Astrocyte (in vitro differentiated cells and primary cell): Measurements from ENCODE around the gene WTIP. TPM values are rescaled to one million over a fixed set of nuclear protein-coding genes. Genes with fewer than 3 reads are reported as not detected.
A peak's percentile ranks its signal among the peaks of the same experiment; 100 is the strongest.
"Not testable (repeated sequence)": the region's sequence is repeated elsewhere in the genome, so short reads cannot be mapped to it uniquely, and the experiment has no call there.

Experiments
- DNase-seq: peaks from one replicate; pipeline ENCODE4 v3.0.0-alpha.2; 2010; ENCODE audit warnings: low read depth
- FAIRE-seq: peaks from 2 replicates; lab custom pipeline; 2011; peaks lifted over from hg19 to GRCh38; lab: Jason Lieb, UNC
- H2AFZ ChIP-seq: 2 replicates; pipeline ENCODE4 v1.6.0; 2012; ENCODE audit warnings: low read depth, low read length, inconsistent platforms
- H3K27ac ChIP-seq: 2 replicates; pipeline ENCODE4 v1.5.1; 2011; ENCODE audit warnings: low read depth, low read length, inconsistent platforms
- H3K27me3 ChIP-seq: 2 replicates; pipeline ENCODE4 v1.6.0; 2011; ENCODE audit warnings: low read length, inconsistent platforms; ENCODE audit not compliant: insufficient read depth
- H3K36me3 ChIP-seq: 2 replicates; pipeline ENCODE4 v1.5.1; 2011; ENCODE audit warnings: low read length, inconsistent platforms; ENCODE audit not compliant: insufficient read depth
- H3K4me1 ChIP-seq: 2 replicates; pipeline ENCODE4 v1.5.1; 2011; ENCODE audit warnings: low read length, inconsistent platforms; ENCODE audit not compliant: insufficient read depth
- H3K4me2 ChIP-seq: 2 replicates; pipeline ENCODE4 v1.6.0; 2012; ENCODE audit warnings: low read length, inconsistent platforms
- H3K4me3 ChIP-seq: 2 replicates; pipeline ENCODE4 v1.5.1; 2011; ENCODE audit warnings: low read depth, mild to moderate bottlenecking, low read length, inconsistent platforms; ENCODE audit not compliant: insufficient read depth
- H3K79me2 ChIP-seq: 2 replicates; pipeline ENCODE4 v1.6.0; 2012; ENCODE audit warnings: mild to moderate bottlenecking, low read length, inconsistent platforms; ENCODE audit not compliant: insufficient read depth
- H3K9ac ChIP-seq: 2 replicates; pipeline ENCODE4 v1.6.0; 2012; ENCODE audit warnings: mild to moderate bottlenecking, low read length, inconsistent platforms
- H3K9me3 ChIP-seq: 2 replicates; pipeline ENCODE4 v1.5.1; 2012; ENCODE audit warnings: low read depth, mild to moderate bottlenecking, low read length, inconsistent platforms; ENCODE audit not compliant: insufficient read depth
- H4K20me1 ChIP-seq: 2 replicates; pipeline ENCODE4 v1.6.0; 2012; ENCODE audit warnings: low read length, inconsistent platforms; ENCODE audit not compliant: insufficient read depth
- H3K27ac Mint-ChIP-seq: one replicate; pipeline ENCODE4 v1.8.0; 2021; ENCODE audit warnings: mild to moderate bottlenecking, mixed read lengths; ENCODE audit not compliant: unreplicated experiment
- H3K27me3 Mint-ChIP-seq: one replicate; pipeline ENCODE4 v1.8.0; 2021; ENCODE audit warnings: low read depth, mixed read lengths; ENCODE audit not compliant: unreplicated experiment
- H3K36me3 Mint-ChIP-seq: one replicate; pipeline ENCODE4 v1.8.0; 2021; ENCODE audit warnings: low read depth, mixed read lengths; ENCODE audit not compliant: unreplicated experiment
- H3K4me1 Mint-ChIP-seq: one replicate; pipeline ENCODE4 v1.8.0; 2021; ENCODE audit warnings: low read depth, mixed read lengths; ENCODE audit not compliant: unreplicated experiment
- H3K4me3 Mint-ChIP-seq: one replicate; pipeline ENCODE4 v1.8.0; 2021; ENCODE audit warnings: mild to moderate bottlenecking, moderate library complexity, mixed read lengths; ENCODE audit not compliant: unreplicated experiment
- H3K9me3 Mint-ChIP-seq: one replicate; pipeline ENCODE4 v1.8.0; 2021; ENCODE audit warnings: mild to moderate bottlenecking, mixed read lengths; ENCODE audit not compliant: unreplicated experiment
- CTCF ChIP-seq: IDR thresholded peaks from 2 replicates; pipeline ENCODE4 v1.5.1; 2011; ENCODE audit warnings: low read depth, mild to moderate bottlenecking, inconsistent platforms, low read length, moderate library complexity; ENCODE audit not compliant: insufficient read depth
- EZH2 ChIP-seq: IDR thresholded peaks from 2 replicates; pipeline ENCODE4 v1.6.1; 2012; ENCODE audit warnings: mild to moderate bottlenecking, low read length, inconsistent platforms; ENCODE audit not compliant: insufficient read depth
- total RNA-seq: library from RNA; stranded (reverse); gene quantifications from 2 replicates; pipeline ENCODE4 v1.2.1, GENCODE V29; 2021

Gene WTIP
- total RNA-seq, 1 donor from 2014 or later = 32.5 TPM

- FAIRE-seq = peak; percentile 23
- H3K4me2 ChIP-seq = no peak overlapping the region
- H3K9ac ChIP-seq = no peak overlapping the region
- Mint-ChIP-seq H3K27ac (no peak overlapping the region), H3K4me3 (no peak overlapping the region), H3K4me1 (peaks cover 9% of the 10 kb centered on the region), H3K36me3 (peaks cover 12% of the 10 kb centered on the region), H3K27me3 (no peaks in the 10 kb centered on the region), H3K9me3 (no peaks in the 10 kb centered on the region)
- no peaks in the 10 kb centered on the region for H3K27me3 ChIP-seq
- H2AFZ ChIP-seq = no peak overlapping the region
- TF ChIP-seq EZH2 (no peak), CTCF (no peak)
- H3K36me3 ChIP-seq = peaks cover 42% of the 10 kb centered on the region
- no peak for DNase-seq
- no peaks in the 10 kb centered on the region for H3K9me3 ChIP-seq
- peaks cover 30% of the 10 kb centered on the region for H4K20me1 ChIP-seq
- no peak overlapping the region for H3K4me3 ChIP-seq
- H3K79me2 ChIP-seq = peaks cover 12% of the 10 kb centered on the region
- H3K27ac ChIP-seq = no peak overlapping the region
- no peaks in the 10 kb centered on the region for H3K4me1 ChIP-seq
These were observed 13.1 kb upstream of the WTIP start for GRCh38 chr19:34468409-34468808.

- not testable (repeated sequence) for H3K27me3 Mint-ChIP-seq, H3K9me3 Mint-ChIP-seq, H3K27ac ChIP-seq, H2AFZ ChIP-seq, H3K4me2 ChIP-seq, H3K79me2 ChIP-seq, H3K27me3 ChIP-seq, H3K4me3 ChIP-seq, H3K4me1 Mint-ChIP-seq, H3K27ac Mint-ChIP-seq, H3K9ac ChIP-seq, H3K4me1 ChIP-seq, H3K4me3 Mint-ChIP-seq, H3K9me3 ChIP-seq, DNase-seq
- peaks cover 35% of the 10 kb centered on the region for H3K36me3 ChIP-seq
- peak; percentile 5 for FAIRE-seq
- H3K36me3 Mint-ChIP-seq = peaks cover 12% of the 10 kb centered on the region
- peaks cover 31% of the 10 kb centered on the region for H4K20me1 ChIP-seq
These were observed 12.5 kb upstream of the WTIP start for GRCh38 chr19:34469026-34469425.

GRCh38 chr19:34471906-34472700 is 9.5 kb upstream of the WTIP start:
- peaks cover 22% of the 10 kb centered on the region for H3K36me3 ChIP-seq

More at GRCh38 chr19:34471906-34472700, 9.5 kb upstream of the WTIP start:
- Histone ChIP-seq H3K9ac (no peak overlapping the region), H4K20me1 (peaks cover 27% of the 10 kb centered on the region), H3K9me3 (no peaks in the 10 kb centered on the region), H2AFZ (no peak overlapping the region), H3K79me2 (no peaks in the 10 kb centered on the region), H3K27me3 (no peaks in the 10 kb centered on the region), H3K4me2 (no peak overlapping the region), H3K4me3 (no peak overlapping the region), H3K4me1 (peaks cover 14% of the 10 kb centered on the region), H3K27ac (no peak overlapping the region)
- Mint-ChIP-seq H3K4me3 (no peak overlapping the region), H3K4me1 (peaks cover 17% of the 10 kb centered on the region), H3K9me3 (no peaks in the 10 kb centered on the region), H3K36me3 (peaks cover 12% of the 10 kb centered on the region), H3K27me3 (no peaks in the 10 kb centered on the region), H3K27ac (no peak overlapping the region)
- TF ChIP-seq EZH2 (no peak), CTCF (no peak)
- FAIRE-seq = no peak
- DNase-seq = no peak
